HFFc6 (cell line): ENCODE measurements around the gene MKRN1. TPM values are rescaled to one million over a fixed set of nuclear protein-coding genes. Genes with fewer than 3 reads are reported as not detected.

Experiments
- DNase-seq: peaks from one replicate; pipeline ENCODE4 v3.0.0-alpha.2; 2018
- H3K27ac Mint-ChIP-seq: 2 replicates; pipeline ENCODE4 v1.8.0; 2020; ENCODE audit warnings: mild to moderate bottlenecking, mixed read lengths
- H3K27me3 Mint-ChIP-seq: 2 replicates; pipeline ENCODE4 v1.8.0; 2021; ENCODE audit warnings: mild to moderate bottlenecking, moderate library complexity, mixed read lengths; ENCODE audit not compliant: insufficient read depth
- H3K36me3 Mint-ChIP-seq: 2 replicates; pipeline ENCODE4 v1.8.0; 2021; ENCODE audit warnings: low read depth, mixed read lengths
- H3K4me1 Mint-ChIP-seq: 2 replicates; pipeline ENCODE4 v1.8.0; 2020; ENCODE audit warnings: low read depth, mixed read lengths
- H3K4me3 Mint-ChIP-seq: 2 replicates; pipeline ENCODE4 v1.8.0; 2020; ENCODE audit warnings: mild to moderate bottlenecking, moderate library complexity, mixed read lengths
- H3K9me3 Mint-ChIP-seq: 2 replicates; pipeline ENCODE4 v1.8.0; 2020; ENCODE audit warnings: mild to moderate bottlenecking, mixed read lengths
- CTCF ChIP-seq: fragments of 200-600 bp; sonication (generic); IDR thresholded peaks from 2 replicates; pipeline ENCODE4 v1.5.0; 2021; ENCODE audit warnings: antibody characterized with exemption, mild to moderate bottlenecking
- total RNA-seq, 6 experiments: library from RNA; stranded (reverse); fragmentation: NEBNext Ultra II Directional; extraction: Animal tissue kit (Norgen Biotek cat#: 25700); gene quantifications; 2 replicates in 1 of 6; 3 replicates in 5 of 6; pipeline ENCODE4 v1.2.3, GENCODE V29; 2021

MKRN1 gene
- total RNA-seq, 6 experiments from 2014 or later, result 62.8 to 67.5 (median 64.3) TPM

- Mint-ChIP-seq H3K36me3 (peaks cover 34% of the 10 kb centered on the region), H3K4me1 (no peaks in the 10 kb centered on the region), H3K27me3 (no peaks in the 10 kb centered on the region; the same call in 1 of the 2 replicates), H3K4me3 (no peak overlapping the region), H3K27ac (no peak overlapping the region), H3K9me3 (no peaks in the 10 kb centered on the region)
- no peak for DNase-seq
- TF ChIP-seq CTCF, result no peak
Observed at GRCh38 chr7:140453273-140453672, 26.0 kb downstream of the MKRN1 start.

- no peaks in the 10 kb centered on the region; the same call in 1 of the 2 replicates for H3K27me3 Mint-ChIP-seq
- no peak for DNase-seq
- TF ChIP-seq CTCF, result no peak
- no peaks in the 10 kb centered on the region for H3K9me3 Mint-ChIP-seq
- peaks cover 29% of the 10 kb centered on the region for H3K36me3 Mint-ChIP-seq
- H3K27ac Mint-ChIP-seq, result no peak overlapping the region
- H3K4me3 Mint-ChIP-seq, result no peak overlapping the region
- H3K4me1 Mint-ChIP-seq, result no peaks in the 10 kb centered on the region
Observed at GRCh38 chr7:140451716-140452115, 27.6 kb downstream of the MKRN1 start.

GRCh38 chr7:140448781-140449480, 30.4 kb downstream of the MKRN1 start:
- H3K9me3 Mint-ChIP-seq, result no peaks in the 10 kb centered on the region
- no peak overlapping the region for H3K4me3 Mint-ChIP-seq
- no peak for TF ChIP-seq CTCF
- peaks cover under 1% of the 10 kb centered on the region for H3K27me3 Mint-ChIP-seq
- H3K36me3 Mint-ChIP-seq, result peaks cover 8% of the 10 kb centered on the region
- no peak for DNase-seq
- no peaks in the 10 kb centered on the region for H3K4me1 Mint-ChIP-seq
- H3K27ac Mint-ChIP-seq, result no peak overlapping the region

- H3K4me3 Mint-ChIP-seq, result no peak overlapping the region
- no peaks in the 10 kb centered on the region for H3K9me3 Mint-ChIP-seq
- DNase-seq, result no peak
- H3K27ac Mint-ChIP-seq, result no peak overlapping the region
- H3K4me1 Mint-ChIP-seq, result no peaks in the 10 kb centered on the region
- H3K36me3 Mint-ChIP-seq, result peaks cover 6% of the 10 kb centered on the region
- no peak for TF ChIP-seq CTCF
- H3K27me3 Mint-ChIP-seq, result peaks cover 1% of the 10 kb centered on the region
Observed at GRCh38 chr7:140447841-140448240, 31.5 kb downstream of the MKRN1 start.

- Mint-ChIP-seq H3K36me3 (no peaks in the 10 kb centered on the region), H3K9me3 (no peaks in the 10 kb centered on the region), H3K4me1 (no peaks in the 10 kb centered on the region), H3K27me3 (peaks cover 1% of the 10 kb centered on the region; the same call in 1 of the 2 replicates), H3K27ac (no peak overlapping the region), H3K4me3 (no peak overlapping the region)
- DNase-seq, result no peak
- no peak for TF ChIP-seq CTCF
Observed at GRCh38 chr7:140446467-140446866, 32.8 kb downstream of the MKRN1 start.
